IMR-90 (cell line): ENCODE data around the gene TYRO3. TPM values are rescaled to one million over a fixed set of nuclear protein-coding genes. Genes with fewer than 3 reads are reported as not detected.

Source experiments
- ATAC-seq: fragments of 200-7000 bp; cut with Tn5 transposase; 2 replicates; pipeline ENCODE4 v1.9.1; 2020; ENCODE audit warnings: low read depth, mild to moderate bottlenecking, moderate library complexity
- BruUV-seq: library from RNA; stranded (reverse); fragments of 400-500 nt; replicated peaks from 2 replicates; lab custom pipeline; 2021; lab: Mats Ljungman, UMichigan
- CTCF ChIA-PET: fragments of 300-600 bp; formaldehyde crosslinking; extraction: SDS; loops from one replicate; lab custom pipeline; 2021; ENCODE audit warnings: antibody characterized with exemption; lab: Yijun Ruan, JAX
- POLR2A ChIA-PET: fragments of 300-600 bp; sonication (Branson Sonifier 250); formaldehyde crosslinking; loops from one replicate; lab custom pipeline; 2022; ENCODE audit warnings: antibody characterized with exemption; ENCODE audit not compliant: unreplicated experiment; lab: Charles Lee
- DNase-seq: peaks from one replicate; pipeline ENCODE4 v3.0.0; 2013
- H2AFZ ChIP-seq: replicated peaks from 2 replicates; pipeline ENCODE3; 2013; ENCODE audit warnings: low read length, mild to moderate bottlenecking; ENCODE audit not compliant: poor library complexity
- H2AK5ac ChIP-seq: 2 replicates; pipeline ENCODE4 v1.6.1; 2013; ENCODE audit warnings: low read depth, low read length, inconsistent platforms
- H2AK9ac ChIP-seq: replicated peaks from 2 replicates; pipeline ENCODE3; 2013; ENCODE audit warnings: mild to moderate bottlenecking, low read depth, low read length, moderate library complexity; ENCODE audit not compliant: poor library complexity
- H2BK120ac ChIP-seq: 2 replicates; pipeline ENCODE4 v1.6.1; 2013; ENCODE audit warnings: low read depth, low read length, inconsistent platforms
- H2BK15ac ChIP-seq: 3 replicates; pipeline ENCODE4 v1.6.1; 2013; ENCODE audit warnings: low read depth, low read length, inconsistent platforms
- H2BK20ac ChIP-seq: 2 replicates; pipeline ENCODE4 v1.6.1; 2013; ENCODE audit warnings: low read depth, mild to moderate bottlenecking, inconsistent platforms, low read length, moderate library complexity
- H2BK5ac ChIP-seq: 2 replicates; pipeline ENCODE4 v1.6.1; 2013; ENCODE audit warnings: mild to moderate bottlenecking, low read depth, low read length, inconsistent platforms; ENCODE audit not compliant: poor library complexity, severe bottlenecking
- H3K14ac ChIP-seq: replicated peaks from 2 replicates; pipeline ENCODE4 v1.6.1; 2013; ENCODE audit warnings: low read depth, low read length, inconsistent platforms
- H3K18ac ChIP-seq: 2 replicates; pipeline ENCODE4 v1.6.1; 2013; ENCODE audit warnings: low read depth, low read length, control low read depth
- H3K23ac ChIP-seq: 2 replicates; pipeline ENCODE4 v1.6.1; 2013; ENCODE audit warnings: low read depth, low read length, inconsistent platforms
- H3K27ac ChIP-seq: 2 replicates; pipeline ENCODE4 v1.5.1; 2013; ENCODE audit warnings: mild to moderate bottlenecking, control low read depth, low read length; ENCODE audit not compliant: insufficient read depth
- H3K27me3 ChIP-seq: 2 replicates; pipeline ENCODE4 v1.6.1; 2013; ENCODE audit warnings: low read length; ENCODE audit not compliant: control insufficient read depth, insufficient read depth
- H3K36me3 ChIP-seq: 2 replicates; pipeline ENCODE4 v1.6.1; 2013; ENCODE audit warnings: low read length, mixed read lengths; ENCODE audit not compliant: control insufficient read depth, insufficient read depth
- H3K4ac ChIP-seq: 2 replicates; pipeline ENCODE4 v1.6.1; 2013; ENCODE audit warnings: low read depth, low read length, inconsistent platforms
- H3K4me1 ChIP-seq: 2 replicates; pipeline ENCODE4 v1.6.1; 2013; ENCODE audit warnings: low read length, mixed read lengths; ENCODE audit not compliant: control insufficient read depth, insufficient read depth
- H3K4me2 ChIP-seq: 2 replicates; pipeline ENCODE4 v1.6.1; 2013; ENCODE audit warnings: low read depth, mild to moderate bottlenecking, control low read depth, low read length, moderate library complexity
- H3K4me3 ChIP-seq: 2 replicates; pipeline ENCODE4 v1.5.1; 2013; ENCODE audit warnings: low read depth, mild to moderate bottlenecking, control low read depth, low read length, moderate library complexity; ENCODE audit not compliant: insufficient read depth
- H3K56ac ChIP-seq: 2 replicates; pipeline ENCODE4 v1.6.1; 2013; ENCODE audit warnings: low read length, inconsistent platforms; ENCODE audit not compliant: insufficient read depth; ENCODE audit errors: extremely low read depth
- H3K79me1 ChIP-seq, 2 experiments: 2 replicates each; pipeline ENCODE4 v1.6.1; 2013; ENCODE audit warnings: low read length in 2 of 2, inconsistent platforms in 1 of 2, low read depth in 1 of 2
- H3K9ac ChIP-seq: 2 replicates; pipeline ENCODE4 v1.6.1; 2013; ENCODE audit warnings: low read depth, low read length, control low read depth
- H3K9me1 ChIP-seq: 2 replicates; pipeline ENCODE4 v1.6.1; 2013; ENCODE audit warnings: low read length, inconsistent platforms; ENCODE audit not compliant: insufficient read depth
- H3K9me3 ChIP-seq: 2 replicates; pipeline ENCODE4 v1.6.1; 2013; ENCODE audit warnings: low read length; ENCODE audit not compliant: control insufficient read depth, insufficient read depth
- H4K20me1 ChIP-seq: 2 replicates; pipeline ENCODE4 v1.6.1; 2013; ENCODE audit warnings: low read length, inconsistent platforms; ENCODE audit not compliant: insufficient read depth
- H4K5ac ChIP-seq: 2 replicates; pipeline ENCODE4 v1.6.1; 2013; ENCODE audit warnings: mild to moderate bottlenecking, low read depth, low read length, control low read depth
- H4K8ac ChIP-seq, 2 experiments: 2 replicates each; pipeline ENCODE4 v1.6.1; 2013; ENCODE audit warnings: low read depth in 2 of 2, low read length in 2 of 2, control low read depth in 1 of 2, inconsistent platforms in 1 of 2
- H4K91ac ChIP-seq: 2 replicates; pipeline ENCODE4 v1.6.1; 2013; ENCODE audit warnings: low read depth, low read length, inconsistent platforms; ENCODE audit not compliant: insufficient read depth
- FOS ChIP-seq: fragments of 150-350 bp; IDR thresholded peaks from 2 replicates; pipeline ENCODE4 v1.6.1; 2016; ENCODE audit warnings: low read depth, low read length
- MXI1 ChIP-seq: IDR thresholded peaks from 2 replicates; pipeline ENCODE4 v1.6.1; 2012; ENCODE audit warnings: low read depth, mild to moderate bottlenecking, low read length, moderate library complexity, borderline replicate concordance
- RAD21 ChIP-seq: IDR thresholded peaks from 2 replicates; pipeline ENCODE4 v1.6.1; 2012; ENCODE audit warnings: low read length, improper control_type of control experiment
- SMC3 ChIP-seq: fragments of 150-350 bp; IDR thresholded peaks from 2 replicates; pipeline ENCODE4 v1.6.1; 2016; ENCODE audit warnings: low read depth, mild to moderate bottlenecking, antibody characterized with exemption, low read length, moderate library complexity
- WGBS, 2 experiments: methylation state at CpG; one replicate each; pipeline versions ENCODE4 v1.1.5 to v1.1.7; 2013; ENCODE audit warnings: missing lambda C conversion rate in 2 of 2; ENCODE audit not compliant: insufficient read length in 1 of 2; ENCODE audit errors: extremely low coverage in 2 of 2; 5-methylcytosine and 5-hydroxymethylcytosine counted together
- dilution Hi-C: fragments of 300-500 bp; cut with HindIII; formaldehyde crosslinking; loops from one replicate; pipeline ENCODE4 v1.14.3; 2018; ENCODE audit warnings: low sequenced_read_pairs; ENCODE audit not compliant: unreplicated experiment
- in situ Hi-C: fragments of 300-500 bp; cut with MboI; formaldehyde crosslinking; loops from 3 replicates; pipeline ENCODE4 v1.14.3; 2019; ENCODE audit warnings: low sequenced_read_pairs, inconsistent platforms, mixed read lengths
- intact Hi-C: fragments of 100-400 bp; cut with micrococcal nuclease; formaldehyde crosslinking; loops from 2 replicates; pipeline ENCODE4 v1.10.0; 2022
- polyA plus RNA-seq, 3 experiments: library from polyadenylated mRNA; depleted of rRNA; stranded (reverse); fragments of >200 nt; gene quantifications; 2 replicates each; pipeline ENCODE4 v1.2.3, GENCODE V29; 2012; ENCODE audit warnings: low replicate concordance in 1 of 3
- total RNA-seq: library from RNA; depleted of rRNA; stranded (reverse); fragments of >200 nt; gene quantifications from 2 replicates; pipeline ENCODE4 v1.2.3, GENCODE V29; 2012
- TF ChIP-seq, protein P1 (sequence below): fragments of 150-350 bp; IDR thresholded peaks from 2 replicates; pipeline ENCODE4 v1.6.1; 2017; ENCODE audit warnings: mild to moderate bottlenecking, antibody characterized with exemption, low read length, low read depth

The TYRO3 gene
- total and polyA plus RNA-seq, 2 of the 4 experiments (the other 2 are of a cell fraction): 11.5 to 18.4 TPM

DNA sequence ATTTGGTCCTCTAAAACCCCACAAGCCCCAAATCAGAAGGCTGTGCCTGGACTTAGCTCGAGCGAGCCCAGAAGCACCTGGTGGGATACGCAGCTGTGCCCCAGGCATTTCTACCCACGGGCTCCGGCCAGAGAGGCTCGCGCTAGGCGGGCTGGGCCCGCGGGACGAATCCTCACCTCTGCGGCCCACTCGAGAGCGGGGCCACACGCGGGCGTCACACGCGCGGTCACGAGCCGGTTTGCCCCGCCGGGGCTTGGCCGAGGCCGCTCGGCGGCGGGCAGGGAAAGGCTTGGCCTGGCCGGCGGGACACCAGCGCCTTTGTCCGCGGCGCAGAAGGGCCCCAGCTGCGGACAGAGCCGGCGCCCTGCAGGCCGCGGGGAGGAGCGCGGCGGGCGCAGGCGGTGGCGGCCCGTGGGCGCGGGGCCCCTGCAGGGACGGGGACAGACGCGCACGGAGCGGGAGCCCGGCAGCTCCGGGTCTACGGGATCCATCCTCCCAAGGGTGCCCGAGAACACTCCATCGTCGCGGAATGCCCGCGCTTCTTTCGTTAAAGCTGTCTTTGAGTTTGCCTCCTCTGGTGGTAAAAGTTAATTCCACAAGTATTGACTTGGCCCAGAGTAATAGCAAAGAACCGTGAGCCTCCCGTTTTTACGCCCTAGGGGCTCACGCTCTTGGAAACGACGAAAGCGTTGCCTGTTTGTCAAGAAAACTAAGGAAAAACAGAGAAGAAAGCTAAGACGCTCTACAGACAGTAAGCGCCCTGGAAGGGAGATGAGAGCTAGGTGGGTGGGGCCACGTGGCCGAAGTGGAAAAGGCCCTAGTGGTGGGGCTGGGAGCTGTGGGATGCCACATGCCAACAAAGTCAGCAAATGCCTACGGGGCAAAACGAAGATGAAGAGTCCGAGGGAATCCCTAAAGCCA lies 26.4 kb downstream of the TYRO3 start:
- Histone ChIP-seq H3K4me1 (peaks cover 4% of the 10 kb centered on the region; the same call in 1 of the 2 replicates), H3K4me3 (peak overlapping the region; percentile 23), H3K79me1 (no peaks in the 10 kb centered on the region), H3K4ac (peak overlapping the region; percentile 79), H2BK5ac (no peak overlapping the region), H3K4me2 (peak overlapping the region; percentile 87), H4K20me1 (no peaks in the 10 kb centered on the region), H3K36me3 (no peaks in the 10 kb centered on the region), H3K9ac (peak overlapping the region; percentile 21), H2BK15ac (0 out of 3 replicates have a peak overlapping the region, but pooled peaks have one; percentile 22), H3K56ac (peak overlapping the region; percentile 29; the same call in 1 of the 2 replicates), H3K9me3 (no peaks in the 10 kb centered on the region), H3K23ac (0 out of 2 replicates have a peak overlapping the region, but pooled peaks have one; percentile 69), H3K27ac (0 out of 2 replicates have a peak overlapping the region, but pooled peaks have one; percentile 4), H2AK5ac (no peak overlapping the region), H3K9me1 (no peaks in the 10 kb centered on the region; the same call in 1 of the 2 replicates), H4K8ac (peak overlapping the region; percentile 15 to 81), H2AK9ac (peak overlapping the region; percentile 31), H2AFZ (peak overlapping the region; percentile 91), H3K18ac (no peak overlapping the region), H2BK20ac (peak overlapping the region; percentile 27; the same call in 1 of the 2 replicates), H2BK120ac (peak overlapping the region; percentile 23; the same call in 1 of the 2 replicates), H3K27me3 (peaks cover under 1% of the 10 kb centered on the region; the same call in 1 of the 2 replicates), H3K14ac (peak overlapping the region; percentile 85), H4K5ac (peak overlapping the region; percentile 81), H4K91ac (no peak overlapping the region; the same call in 1 of the 2 replicates)
- peak; percentile 44 for DNase-seq
- dilution Hi-C loops: no loop called here
- ATAC-seq: peak; percentile 90
- 6% methylated on average over 34 of the region's 78 CpGs; no CpG with 5 or more reads in 1 of the 2 experiments for WGBS, 2 experiments
- CTCF ChIA-PET: interaction anchor here (1.0 to 1.9 kb wide), 4 partner anchors 12 to 119 kb away, joined by 4 to 9 read pairs (median 5); no protein-coding TSS in a partner anchor
- in situ Hi-C loops: no loop called here
- BruUV-seq: no TSS peak
- intact Hi-C loops: loop anchor here (5.0 kb wide), 1 partner anchor 118 kb away; no protein-coding TSS in a partner anchor
- POLR2A ChIA-PET: interaction anchor here (0.5 to 0.6 kb wide), 4 partner anchors 9 to 28 kb away, joined by 4 to 14 read pairs (median 10); no protein-coding TSS in a partner anchor
- TF ChIP-seq FOS (no peak), MXI1 (peak; percentile 90), SMC3 (peak; percentile 28), RAD21 (peak; percentile 22; the same call in 1 of the 2 replicates)
- TF ChIP-seq, protein P1, sequence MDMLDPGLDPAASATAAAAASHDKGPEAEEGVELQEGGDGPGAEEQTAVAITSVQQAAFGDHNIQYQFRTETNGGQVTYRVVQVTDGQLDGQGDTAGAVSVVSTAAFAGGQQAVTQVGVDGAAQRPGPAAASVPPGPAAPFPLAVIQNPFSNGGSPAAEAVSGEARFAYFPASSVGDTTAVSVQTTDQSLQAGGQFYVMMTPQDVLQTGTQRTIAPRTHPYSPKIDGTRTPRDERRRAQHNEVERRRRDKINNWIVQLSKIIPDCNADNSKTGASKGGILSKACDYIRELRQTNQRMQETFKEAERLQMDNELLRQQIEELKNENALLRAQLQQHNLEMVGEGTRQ: peak; percentile 77
